ENCODE data around the gene SLC52A1.

Gene SLC52A1

DNA sequence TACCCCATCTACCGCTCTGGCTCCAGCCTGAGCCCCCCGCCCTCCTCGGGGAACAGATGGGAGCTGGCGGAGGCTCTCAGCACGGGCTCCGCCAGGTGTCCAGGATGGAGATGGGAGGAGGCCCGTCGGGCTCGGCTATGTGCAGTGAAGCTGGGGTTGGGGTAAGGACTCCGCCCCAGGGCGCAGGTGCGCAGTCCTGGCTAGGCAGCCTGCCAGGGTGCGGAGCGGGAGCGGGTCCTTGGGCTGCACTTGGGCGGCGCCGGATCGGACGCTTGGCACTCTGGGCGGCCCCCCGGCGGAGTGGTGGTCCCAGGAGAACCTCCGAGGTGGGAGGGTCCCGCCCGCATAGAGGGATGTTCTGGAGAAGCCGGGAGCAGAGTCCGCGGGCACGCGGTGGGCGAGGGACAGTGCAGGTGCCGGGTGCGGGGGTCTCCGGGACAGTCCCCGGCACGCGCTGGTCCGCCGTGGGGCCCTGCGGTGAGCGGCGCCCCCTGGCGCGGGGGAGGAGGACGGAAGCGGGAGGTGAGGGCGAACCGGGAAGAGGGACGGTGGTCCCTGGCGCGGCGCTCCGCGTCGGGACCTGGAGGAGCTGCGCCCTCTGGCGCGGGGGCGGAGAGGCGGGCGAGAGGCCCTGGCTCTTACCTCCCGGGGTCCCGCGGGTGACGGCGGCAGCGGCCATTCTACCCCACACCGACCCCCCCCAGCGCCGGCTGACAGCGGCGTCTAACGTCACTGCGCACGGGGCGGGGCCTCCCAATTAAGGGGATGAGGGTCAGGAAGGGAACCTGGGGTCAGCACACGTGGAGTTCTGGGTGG lies 48.1 kb downstream of the SLC52A1 start, which contains the start of gene CAMTA2:
TSS of gene CAMTA2 (minus strand) at position 725 of the 816 bp plus-strand sequence. CDS start 1,453 bp downstream, outside the sequence.
- peaks cover 6% of the 10 kb centered on the region; the same call in 1 of the 2 replicates for H3K36me3 ChIP-seq (ENCODE audit: control insufficient read depth, insufficient read depth, low read length)
- H3K4me1 ChIP-seq (ENCODE audit: control insufficient read depth, insufficient read depth, low read length): peaks cover 8% of the 10 kb centered on the region; the same call in 1 of the 2 replicates
- H3K9me3 ChIP-seq (ENCODE audit: control insufficient read depth, insufficient read depth, low read depth, low read length): no peaks in the 10 kb centered on the region
- no peaks in the 10 kb centered on the region for H3K27me3 ChIP-seq (ENCODE audit: control insufficient read depth, insufficient read depth, low read length)
- no peak within 1 kb of the TSS; the same call in 1 of the 2 replicates for H3K27ac ChIP-seq (ENCODE audit: low read depth, low read length)
- H3K4me3 ChIP-seq (ENCODE audit: low read depth, low read length): peak within 1 kb of the TSS; percentile 83
- peak within 1 kb of the TSS; percentile 65 for H3K9ac ChIP-seq (ENCODE audit: low read length)

GRCh38 chr17:4986403-4986802 lies 48.8 kb downstream of the SLC52A1 start:
- peak overlapping the region; percentile 83 for H3K4me3 ChIP-seq (ENCODE audit: low read depth, low read length)
- H3K27me3 ChIP-seq (ENCODE audit: control insufficient read depth, insufficient read depth, low read length): no peaks in the 10 kb centered on the region
- no peak overlapping the region for H3K27ac ChIP-seq (ENCODE audit: low read depth, low read length)
- peaks cover 8% of the 10 kb centered on the region; the same call in 1 of the 2 replicates for H3K4me1 ChIP-seq (ENCODE audit: control insufficient read depth, insufficient read depth, low read length)
- H3K9ac ChIP-seq (ENCODE audit: low read length): no peak overlapping the region
- peaks cover 6% of the 10 kb centered on the region; the same call in 1 of the 2 replicates for H3K36me3 ChIP-seq (ENCODE audit: control insufficient read depth, insufficient read depth, low read length)
- H3K9me3 ChIP-seq (ENCODE audit: control insufficient read depth, insufficient read depth, low read depth, low read length): no peaks in the 10 kb centered on the region

All from HUES6 (cell line).